ENCODE data around the gene MUC6.

DNA sequence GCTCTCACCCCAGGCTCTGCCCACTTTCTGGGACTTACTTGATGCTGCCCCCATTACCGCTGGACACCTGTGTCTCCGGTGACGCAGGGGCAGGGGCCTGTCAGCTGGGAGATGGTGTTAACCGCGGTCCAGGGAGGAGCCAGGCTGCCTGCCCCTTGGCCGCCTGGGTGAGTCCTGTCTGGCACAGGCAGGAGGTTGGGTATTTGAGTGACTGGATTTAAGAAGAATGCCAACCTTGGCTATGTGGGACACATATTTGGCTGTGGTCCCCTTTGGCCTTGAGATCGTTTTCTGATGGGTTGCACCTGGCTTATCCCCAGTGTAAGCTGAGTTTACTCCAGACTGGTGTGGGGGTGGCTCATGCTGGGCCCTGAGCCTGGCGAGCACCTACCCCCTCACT is 2.5 kb downstream of the MUC6 start:
- TF ChIP-seq, protein P1, sequence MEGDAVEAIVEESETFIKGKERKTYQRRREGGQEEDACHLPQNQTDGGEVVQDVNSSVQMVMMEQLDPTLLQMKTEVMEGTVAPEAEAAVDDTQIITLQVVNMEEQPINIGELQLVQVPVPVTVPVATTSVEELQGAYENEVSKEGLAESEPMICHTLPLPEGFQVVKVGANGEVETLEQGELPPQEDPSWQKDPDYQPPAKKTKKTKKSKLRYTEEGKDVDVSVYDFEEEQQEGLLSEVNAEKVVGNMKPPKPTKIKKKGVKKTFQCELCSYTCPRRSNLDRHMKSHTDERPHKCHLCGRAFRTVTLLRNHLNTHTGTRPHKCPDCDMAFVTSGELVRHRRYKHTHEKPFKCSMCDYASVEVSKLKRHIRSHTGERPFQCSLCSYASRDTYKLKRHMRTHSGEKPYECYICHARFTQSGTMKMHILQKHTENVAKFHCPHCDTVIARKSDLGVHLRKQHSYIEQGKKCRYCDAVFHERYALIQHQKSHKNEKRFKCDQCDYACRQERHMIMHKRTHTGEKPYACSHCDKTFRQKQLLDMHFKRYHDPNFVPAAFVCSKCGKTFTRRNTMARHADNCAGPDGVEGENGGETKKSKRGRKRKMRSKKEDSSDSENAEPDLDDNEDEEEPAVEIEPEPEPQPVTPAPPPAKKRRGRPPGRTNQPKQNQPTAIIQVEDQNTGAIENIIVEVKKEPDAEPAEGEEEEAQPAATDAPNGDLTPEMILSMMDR (IDR thresholded peaks at IDR 0.05), result no peak
- no peak for TF ChIP-seq POLR2A (IDR thresholded peaks at IDR 0.05)
